WTC11 (cell line): Measurements from ENCODE around the gene SLC2A4RG.

Source experiments
- ATF1 ChIP-seq: sonication (generic); formaldehyde crosslinking; IDR thresholded peaks from 2 replicates; pipeline ENCODE4 v1.8.1; 2023; ENCODE audit warnings: mild to moderate bottlenecking, moderate library complexity, missing genetic modification reagents
- CBFB ChIP-seq: sonication (generic); formaldehyde crosslinking; IDR thresholded peaks from 2 replicates; pipeline ENCODE4 v1.8.1; 2022; ENCODE audit warnings: mild to moderate bottlenecking, low read depth, missing genetic modification reagents
- ETV6 ChIP-seq: sonication (generic); formaldehyde crosslinking; IDR thresholded peaks from 2 replicates; pipeline ENCODE4 v1.8.1; 2022; ENCODE audit warnings: mild to moderate bottlenecking, missing genetic modification reagents
- FOXP4 ChIP-seq: sonication (generic); formaldehyde crosslinking; IDR thresholded peaks from 2 replicates; pipeline ENCODE4 v1.8.0; 2022; ENCODE audit warnings: mild to moderate bottlenecking, missing genetic modification reagents
- IRF2 ChIP-seq: sonication (generic); formaldehyde crosslinking; IDR thresholded peaks from 2 replicates; pipeline ENCODE4 v1.8.0; 2022; ENCODE audit warnings: low read depth, missing genetic modification reagents, borderline replicate concordance
- MAX ChIP-seq: sonication (generic); formaldehyde crosslinking; IDR thresholded peaks from 2 replicates; pipeline ENCODE4 v1.8.0; 2022; ENCODE audit warnings: mild to moderate bottlenecking, missing genetic modification reagents
- SP1 ChIP-seq: sonication (generic); formaldehyde crosslinking; conservative IDR thresholded peaks from 2 replicates; pipeline ENCODE4 v1.8.1; 2022; ENCODE audit warnings: missing genetic modification reagents
- TCF7 ChIP-seq: sonication (generic); formaldehyde crosslinking; IDR thresholded peaks from 2 replicates; pipeline ENCODE4 v1.8.0; 2022; ENCODE audit warnings: mild to moderate bottlenecking, low read depth, missing genetic modification reagents, moderate library complexity
- TF ChIP-seq, protein P1 (sequence below): fragments of 200-600 bp; IDR thresholded peaks from 2 replicates; pipeline ENCODE4 v1.8.0; 2022; ENCODE audit warnings: antibody characterized with exemption

DNA sequence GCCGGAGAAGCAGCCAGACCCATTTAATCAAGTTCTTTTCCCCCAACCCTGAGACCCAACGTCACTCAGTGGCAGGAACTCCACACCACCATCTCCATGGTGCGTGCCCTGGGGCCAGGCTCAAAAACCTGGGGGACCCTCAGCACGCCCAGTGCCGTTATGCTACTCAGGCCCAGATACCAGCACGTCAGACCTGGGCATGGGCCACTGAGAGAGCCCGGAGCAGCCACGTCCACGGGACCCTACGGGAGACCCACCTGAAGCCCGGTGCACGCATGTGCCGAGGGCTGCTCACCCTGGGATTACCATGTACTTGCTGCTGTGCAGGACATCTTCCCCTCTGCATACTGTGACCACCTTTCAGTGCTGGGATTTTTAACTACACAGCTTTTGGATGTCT lies 13.8 kb downstream of the SLC2A4RG start:
- TF ChIP-seq, protein P1, sequence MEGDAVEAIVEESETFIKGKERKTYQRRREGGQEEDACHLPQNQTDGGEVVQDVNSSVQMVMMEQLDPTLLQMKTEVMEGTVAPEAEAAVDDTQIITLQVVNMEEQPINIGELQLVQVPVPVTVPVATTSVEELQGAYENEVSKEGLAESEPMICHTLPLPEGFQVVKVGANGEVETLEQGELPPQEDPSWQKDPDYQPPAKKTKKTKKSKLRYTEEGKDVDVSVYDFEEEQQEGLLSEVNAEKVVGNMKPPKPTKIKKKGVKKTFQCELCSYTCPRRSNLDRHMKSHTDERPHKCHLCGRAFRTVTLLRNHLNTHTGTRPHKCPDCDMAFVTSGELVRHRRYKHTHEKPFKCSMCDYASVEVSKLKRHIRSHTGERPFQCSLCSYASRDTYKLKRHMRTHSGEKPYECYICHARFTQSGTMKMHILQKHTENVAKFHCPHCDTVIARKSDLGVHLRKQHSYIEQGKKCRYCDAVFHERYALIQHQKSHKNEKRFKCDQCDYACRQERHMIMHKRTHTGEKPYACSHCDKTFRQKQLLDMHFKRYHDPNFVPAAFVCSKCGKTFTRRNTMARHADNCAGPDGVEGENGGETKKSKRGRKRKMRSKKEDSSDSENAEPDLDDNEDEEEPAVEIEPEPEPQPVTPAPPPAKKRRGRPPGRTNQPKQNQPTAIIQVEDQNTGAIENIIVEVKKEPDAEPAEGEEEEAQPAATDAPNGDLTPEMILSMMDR, result no peak
- TF ChIP-seq FOXP4 (CRISPR knock-in tag) (no peak), IRF2 (CRISPR knock-in tag) (no peak), CBFB (CRISPR knock-in tag) (no peak), MAX (CRISPR knock-in tag) (no peak), SP1 (no peak), ATF1 (CRISPR knock-in tag) (no peak), TCF7 (CRISPR knock-in tag) (no peak), ETV6 (CRISPR knock-in tag) (no peak)
